ENCODE measurements around the gene CATSPER3.

The CATSPER3 gene

GRCh38 chr5:135007749-135008363 lies 40.1 kb downstream of the CATSPER3 start:
- DNase-seq (ENCODE audit: low spot score) = no peak
- TF ChIP-seq, protein P1, sequence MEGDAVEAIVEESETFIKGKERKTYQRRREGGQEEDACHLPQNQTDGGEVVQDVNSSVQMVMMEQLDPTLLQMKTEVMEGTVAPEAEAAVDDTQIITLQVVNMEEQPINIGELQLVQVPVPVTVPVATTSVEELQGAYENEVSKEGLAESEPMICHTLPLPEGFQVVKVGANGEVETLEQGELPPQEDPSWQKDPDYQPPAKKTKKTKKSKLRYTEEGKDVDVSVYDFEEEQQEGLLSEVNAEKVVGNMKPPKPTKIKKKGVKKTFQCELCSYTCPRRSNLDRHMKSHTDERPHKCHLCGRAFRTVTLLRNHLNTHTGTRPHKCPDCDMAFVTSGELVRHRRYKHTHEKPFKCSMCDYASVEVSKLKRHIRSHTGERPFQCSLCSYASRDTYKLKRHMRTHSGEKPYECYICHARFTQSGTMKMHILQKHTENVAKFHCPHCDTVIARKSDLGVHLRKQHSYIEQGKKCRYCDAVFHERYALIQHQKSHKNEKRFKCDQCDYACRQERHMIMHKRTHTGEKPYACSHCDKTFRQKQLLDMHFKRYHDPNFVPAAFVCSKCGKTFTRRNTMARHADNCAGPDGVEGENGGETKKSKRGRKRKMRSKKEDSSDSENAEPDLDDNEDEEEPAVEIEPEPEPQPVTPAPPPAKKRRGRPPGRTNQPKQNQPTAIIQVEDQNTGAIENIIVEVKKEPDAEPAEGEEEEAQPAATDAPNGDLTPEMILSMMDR (IDR thresholded peaks at IDR 0.05; ENCODE audit: extremely low read depth, missing control alignments) = no peak

DNA sequence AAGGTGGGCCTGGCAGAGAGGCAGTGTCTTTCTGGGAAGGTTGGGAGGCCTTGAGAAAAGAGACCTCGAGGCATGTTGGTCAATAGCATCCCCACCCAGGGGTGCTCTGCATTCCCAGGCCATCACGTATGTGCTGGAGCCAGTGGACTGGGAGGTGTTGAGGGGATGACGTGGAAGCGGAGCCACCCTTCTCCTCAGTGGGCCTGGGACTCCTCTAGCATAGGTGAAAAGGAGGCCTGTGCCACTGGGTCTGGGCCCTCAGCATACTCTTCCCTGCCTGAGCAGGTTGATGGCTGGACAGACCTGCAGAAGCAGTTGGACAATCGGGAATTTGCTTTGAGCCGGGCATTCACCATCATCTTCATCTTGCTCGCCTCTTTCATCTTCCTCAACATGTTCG lies 40.8 kb downstream of the CATSPER3 start:
- TF ChIP-seq, protein P1 (IDR thresholded peaks at IDR 0.05; ENCODE audit: extremely low read depth, missing control alignments) = no peak
- no peak for DNase-seq (ENCODE audit: low spot score)

DNA sequence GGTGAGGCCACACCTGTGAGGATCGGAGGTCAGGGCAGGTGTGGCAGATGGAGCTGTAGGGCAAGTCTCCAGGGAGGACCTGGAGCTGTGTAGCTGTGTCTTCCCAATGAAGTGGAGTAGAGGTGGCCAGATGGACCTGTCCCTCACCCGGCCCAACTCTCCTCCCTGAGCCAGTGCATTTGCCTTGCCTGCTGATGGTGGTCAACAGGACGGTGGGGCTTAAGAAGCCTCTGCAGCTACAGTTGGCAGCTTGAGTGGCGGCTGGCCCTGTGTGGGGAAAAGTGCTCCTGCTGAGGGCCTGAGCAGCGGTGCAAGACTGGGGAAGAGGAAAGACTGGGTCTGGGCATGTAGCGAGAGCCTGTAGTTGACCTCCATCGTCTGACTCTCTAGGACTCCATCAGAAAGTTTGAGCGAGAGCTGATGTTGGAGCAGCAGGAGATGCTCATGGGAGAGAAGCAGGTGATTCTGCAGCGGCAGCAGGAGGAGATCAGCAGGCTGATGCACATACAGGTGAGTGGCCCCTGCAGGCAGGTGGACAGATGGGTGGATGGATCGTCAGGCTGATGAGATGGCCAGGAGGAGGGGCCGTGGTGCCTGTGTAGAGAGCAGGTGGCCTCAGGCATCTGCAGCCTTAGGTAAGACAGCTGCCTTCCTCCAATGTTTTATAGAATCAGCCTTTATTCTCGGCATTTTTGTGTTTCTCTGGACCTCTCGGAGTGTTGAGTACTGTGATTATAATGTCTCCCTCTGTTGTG lies 41.5 kb downstream of the CATSPER3 start:
- TF ChIP-seq, protein P1 (IDR thresholded peaks at IDR 0.05; ENCODE audit: extremely low read depth, missing control alignments) = no peak
- DNase-seq (ENCODE audit: low spot score) = no peak

DNA sequence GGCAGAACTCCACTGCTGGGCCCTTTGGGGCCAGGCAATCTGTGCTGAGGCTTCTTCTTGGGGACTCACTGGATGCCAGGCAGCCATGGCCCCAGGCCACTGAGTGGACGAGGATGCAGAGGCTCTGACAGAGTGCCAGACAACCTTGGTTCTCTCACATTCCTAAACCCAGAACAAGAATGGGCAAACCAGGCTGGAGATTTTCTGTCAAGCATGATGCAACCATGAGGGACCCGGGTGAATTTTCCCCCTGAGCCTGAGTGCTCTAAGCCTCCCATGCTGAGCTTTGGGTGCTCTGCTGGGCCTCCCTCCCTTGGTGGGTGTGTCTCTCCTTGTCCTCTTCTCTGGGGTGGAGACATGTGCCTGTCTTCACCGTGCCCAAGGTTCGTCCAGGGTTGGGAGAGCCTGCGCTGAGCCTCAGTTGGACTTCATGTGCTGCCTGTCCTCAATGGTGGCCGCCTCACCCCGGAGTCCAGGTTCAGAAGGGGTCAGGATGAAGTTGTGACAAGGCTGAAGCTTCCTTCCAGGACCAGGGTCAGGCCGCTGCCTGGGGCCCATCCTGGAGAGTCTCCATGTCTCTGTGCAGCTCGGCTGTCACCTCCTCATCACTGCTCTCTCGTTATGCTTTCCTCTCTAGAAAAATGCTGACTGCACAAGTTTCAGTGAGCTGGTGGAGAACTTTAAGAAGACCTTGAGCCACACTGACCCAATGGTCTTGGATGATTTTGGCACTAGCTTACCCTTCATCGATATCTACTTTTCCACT lies 42.2 kb downstream of the CATSPER3 start:
- no peak for DNase-seq (ENCODE audit: low spot score)
- TF ChIP-seq, protein P1 (IDR thresholded peaks at IDR 0.05; ENCODE audit: extremely low read depth, missing control alignments) = no peak

DNA sequence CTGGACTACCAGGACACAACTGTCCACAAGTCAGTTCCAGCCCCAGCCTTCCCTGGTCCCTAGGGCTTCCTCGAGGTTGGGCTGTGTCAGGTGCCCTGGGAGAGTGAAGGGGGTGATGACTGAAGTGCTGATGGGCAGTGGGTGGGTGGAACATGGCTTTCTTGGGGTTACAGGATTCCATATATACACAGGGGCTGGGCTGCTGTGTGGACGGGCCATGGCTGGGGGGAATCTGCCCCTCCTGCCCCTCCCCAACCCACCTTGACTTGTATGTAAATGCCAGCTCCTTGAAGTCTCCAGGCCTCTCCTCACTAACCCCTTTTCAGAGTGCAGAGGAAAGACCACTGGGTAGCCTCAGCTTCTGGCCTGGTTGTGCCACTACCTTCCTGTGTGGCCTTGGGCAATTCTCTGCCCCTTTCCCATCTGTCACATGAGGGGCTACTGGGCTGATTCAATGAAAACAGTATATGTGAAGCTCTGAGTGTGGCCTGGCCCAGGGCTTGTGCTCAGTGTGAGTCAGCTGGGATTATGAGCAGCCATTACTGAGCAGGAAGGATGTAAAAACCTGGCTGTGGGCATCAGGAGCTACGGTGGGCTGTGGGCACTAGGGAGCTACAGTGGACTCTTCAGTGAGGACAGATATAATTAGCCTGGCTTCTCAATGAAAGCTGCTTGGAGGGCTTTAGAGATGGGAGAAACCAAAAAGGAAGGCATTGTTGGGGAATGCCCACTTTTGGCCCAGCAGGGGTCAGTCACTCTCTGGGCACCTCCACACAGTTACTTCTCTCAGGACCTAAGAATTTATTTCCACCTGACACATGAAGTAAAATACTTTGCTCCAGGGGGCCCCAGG lies 43.0 kb downstream of the CATSPER3 start:
- DNase-seq (ENCODE audit: low spot score) = no peak
- TF ChIP-seq, protein P1 (IDR thresholded peaks at IDR 0.05; ENCODE audit: extremely low read depth, missing control alignments) = no peak

DNA sequence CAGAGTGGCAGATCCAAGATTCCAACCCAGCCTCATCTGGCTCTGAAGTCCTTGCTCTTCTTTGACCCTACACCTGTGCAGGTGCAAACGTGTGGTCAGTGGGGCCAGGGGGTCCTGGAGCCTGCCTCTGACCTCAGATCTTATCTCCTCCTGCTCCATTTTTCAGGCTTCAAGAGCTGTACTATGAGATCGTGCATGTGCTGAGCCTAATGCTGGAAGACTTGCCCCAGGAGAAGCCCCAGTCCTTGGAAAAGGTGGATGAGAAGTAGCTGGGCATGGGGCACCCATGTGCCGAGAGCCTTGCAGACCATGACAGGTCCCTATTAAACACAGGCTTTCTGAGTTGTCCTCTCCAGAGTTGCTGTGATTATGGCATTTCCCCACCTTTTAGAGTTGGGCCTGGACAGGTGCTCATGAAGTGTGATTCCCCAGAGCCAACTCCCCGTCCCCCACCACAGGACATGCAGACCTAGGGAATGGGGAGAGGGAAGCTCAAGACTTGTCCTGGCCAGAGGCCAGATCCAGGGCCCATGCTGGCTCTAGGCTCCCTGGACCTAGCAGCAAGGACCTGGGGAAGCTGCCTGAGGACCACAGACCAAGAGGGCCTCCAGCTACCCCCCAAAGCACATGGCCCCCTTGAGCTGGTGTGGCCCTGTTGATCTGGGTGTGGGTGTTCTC lies 43.8 kb downstream of the CATSPER3 start:
- TF ChIP-seq, protein P1 (IDR thresholded peaks at IDR 0.05; ENCODE audit: extremely low read depth, missing control alignments) = no peak
- no peak for DNase-seq (ENCODE audit: low spot score)
